Ecto neural progenitor cell (in vitro differentiated cells): ENCODE data around the gene STPG2.
A peak's percentile ranks its signal among the peaks of the same experiment; 100 is the strongest.

ENCODE experiments used
- DNase-seq: peaks from one replicate; pipeline ENCODE4 v3.0.0-alpha.2; 2018; ENCODE audit warnings: low spot score

Gene STPG2

GRCh38 chr4:98143001-98143899, at the start of gene STPG2:
Gene STPG2 (minus strand): TSS chr4:98143476.
- DNase-seq: peak; percentile 92

GRCh38 chr4:98185279-98185678, 42.0 kb upstream of the STPG2 start:
- DNase-seq: no peak

DNA sequence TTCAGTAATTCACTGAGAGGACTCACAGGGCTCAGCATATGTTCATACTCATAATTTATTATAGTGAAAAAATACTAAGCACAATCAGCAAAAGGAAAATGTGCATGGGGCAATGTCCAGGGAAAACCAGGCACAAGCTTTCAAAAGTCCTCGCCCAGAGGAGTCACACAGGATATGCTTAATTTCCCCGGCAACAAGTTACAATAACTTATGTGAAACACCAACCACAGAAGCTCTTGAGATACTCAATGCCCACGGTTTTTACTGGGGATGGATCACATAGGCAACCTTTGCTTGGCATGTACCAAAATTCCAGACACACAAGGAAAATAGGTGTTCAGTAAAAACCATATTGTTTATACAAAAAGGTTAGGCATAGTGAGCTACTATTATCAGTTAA, 38.5 kb upstream of the STPG2 start:
- DNase-seq: no peak

DNA sequence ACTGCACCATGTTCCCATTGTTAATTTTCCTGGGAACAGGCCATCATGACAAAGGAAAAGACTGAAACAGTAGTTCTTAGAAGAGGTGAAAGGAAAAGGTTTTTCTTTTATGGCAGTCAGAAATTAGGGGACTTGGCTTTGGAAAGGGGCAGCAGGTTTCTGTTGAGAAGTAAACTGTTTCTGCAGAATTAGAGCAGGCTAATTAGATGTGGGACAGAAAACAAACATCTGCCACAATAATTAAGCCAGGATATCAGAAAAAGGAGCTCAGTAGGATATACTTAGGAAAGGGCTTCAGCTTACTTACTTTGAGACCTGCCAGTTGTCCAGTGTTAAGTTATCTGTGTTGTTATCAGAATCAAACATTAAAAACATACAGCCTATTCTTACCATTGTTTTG, 36.7 kb upstream of the STPG2 start:
- DNase-seq: no peak

DNA sequence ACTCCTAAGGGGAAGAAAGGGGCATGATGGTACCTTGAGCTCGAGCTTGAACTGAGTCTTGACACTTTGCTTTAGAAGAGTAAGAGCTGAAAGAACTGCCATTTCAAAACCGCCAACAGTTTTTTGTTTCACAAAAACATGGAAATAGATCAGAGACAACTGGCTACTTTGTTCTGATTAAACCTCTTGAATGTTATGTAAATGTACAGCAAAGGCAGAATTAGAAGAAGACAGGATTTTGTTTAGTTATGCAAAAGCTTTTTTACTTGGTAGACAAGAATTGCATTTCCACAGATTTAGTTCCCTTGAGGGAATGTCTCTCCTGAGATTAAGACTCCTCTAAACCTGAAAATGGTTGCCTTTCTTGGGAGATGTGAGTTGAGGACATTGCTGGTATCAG, 33.3 kb upstream of the STPG2 start:
- no peak for DNase-seq

DNA sequence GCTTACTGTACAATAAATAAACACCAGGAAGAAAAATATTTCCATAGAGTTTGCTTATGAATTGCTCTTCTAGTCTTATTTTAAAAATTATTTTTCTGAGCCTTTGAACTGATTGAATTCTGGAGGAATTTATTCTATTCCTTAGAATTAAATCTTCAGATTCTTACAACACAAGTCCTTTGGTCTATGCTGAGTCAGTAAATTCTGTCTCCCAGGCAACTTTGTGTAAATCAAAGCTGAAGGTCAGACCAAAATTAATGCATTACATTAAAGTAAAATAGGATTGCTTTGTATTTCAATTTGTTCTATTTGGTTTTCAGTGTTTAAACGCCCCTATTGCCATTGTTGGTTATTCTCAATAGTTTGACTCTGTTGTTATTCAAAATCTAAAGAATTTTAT, 26.8 kb upstream of the STPG2 start:
- DNase-seq: no peak

DNA sequence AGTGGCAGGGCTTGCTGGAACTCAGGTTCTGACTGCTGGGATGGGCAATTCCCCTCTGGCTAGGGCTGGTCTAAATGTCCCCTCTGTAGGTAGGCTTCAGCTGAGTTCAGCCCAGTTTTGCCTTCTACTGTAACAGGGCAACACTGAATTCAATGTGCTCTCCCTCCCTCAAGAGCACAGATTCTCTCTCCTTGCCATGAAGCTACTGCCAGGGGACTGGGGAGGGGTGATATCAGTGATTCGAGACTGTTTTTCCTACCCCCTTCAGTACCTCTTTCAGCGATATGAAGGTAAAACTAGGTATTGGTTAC, 23.4 kb upstream of the STPG2 start:
- DNase-seq: no peak

GRCh38 chr4:98166025-98166730, 22.9 kb upstream of the STPG2 start:
- DNase-seq: no peak

- DNase-seq: no peak
Measured at GRCh38 chr4:98162696-98163095, 19.4 kb upstream of the STPG2 start.

GRCh38 chr4:98151145-98151924, 8.1 kb upstream of the STPG2 start:
- no peak for DNase-seq

- no peak for DNase-seq
Measured at GRCh38 chr4:98150092-98150761, 7.0 kb upstream of the STPG2 start.

DNA sequence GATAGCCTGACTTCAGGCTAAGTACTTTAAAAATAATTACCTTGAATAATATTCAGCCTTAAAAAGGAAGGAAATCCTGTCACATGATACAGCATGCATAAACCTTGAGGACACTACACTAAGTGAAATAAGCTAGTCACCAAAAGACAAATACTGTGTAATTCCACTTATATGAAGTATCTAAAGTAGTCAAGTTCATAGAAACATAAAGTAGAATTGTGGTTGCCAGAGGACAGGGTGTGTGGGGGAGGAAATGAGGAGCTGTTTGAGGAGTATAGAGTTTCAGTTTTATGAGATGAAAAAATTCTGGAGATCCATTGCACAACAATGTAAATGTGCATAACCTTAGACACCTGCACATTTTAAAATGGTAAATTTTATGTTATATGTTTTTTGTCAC, 5.6 kb upstream of the STPG2 start:
- no peak for DNase-seq

- no peak for DNase-seq
Measured at GRCh38 chr4:98126141-98126540, 17.1 kb downstream of the STPG2 start.

- no peak for DNase-seq
Measured at GRCh38 chr4:98125585-98125984, 17.7 kb downstream of the STPG2 start.

- DNase-seq: no peak
Measured at GRCh38 chr4:98117363-98117762, 25.9 kb downstream of the STPG2 start.

- no peak for DNase-seq
Measured at GRCh38 chr4:98113012-98113411, 30.3 kb downstream of the STPG2 start.

DNA sequence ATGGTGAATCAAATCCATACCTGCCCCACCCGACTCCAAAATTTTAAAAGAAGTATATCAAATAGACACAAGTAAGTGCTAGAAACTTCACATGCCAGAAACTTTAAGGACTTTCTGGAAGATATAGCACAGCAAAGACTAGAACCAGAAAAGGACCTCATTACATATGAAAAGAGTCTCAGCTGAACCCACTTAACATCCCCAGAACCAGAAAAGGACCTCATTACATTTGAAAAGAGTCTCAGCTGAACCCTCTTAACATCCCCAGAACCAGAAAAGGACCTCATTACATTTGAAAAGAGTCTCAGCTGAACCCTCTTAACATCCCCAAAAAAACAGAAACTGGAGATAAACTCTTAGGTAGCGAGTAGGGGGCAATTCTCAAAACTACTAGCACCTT, 32.3 kb downstream of the STPG2 start:
- no peak for DNase-seq

DNA sequence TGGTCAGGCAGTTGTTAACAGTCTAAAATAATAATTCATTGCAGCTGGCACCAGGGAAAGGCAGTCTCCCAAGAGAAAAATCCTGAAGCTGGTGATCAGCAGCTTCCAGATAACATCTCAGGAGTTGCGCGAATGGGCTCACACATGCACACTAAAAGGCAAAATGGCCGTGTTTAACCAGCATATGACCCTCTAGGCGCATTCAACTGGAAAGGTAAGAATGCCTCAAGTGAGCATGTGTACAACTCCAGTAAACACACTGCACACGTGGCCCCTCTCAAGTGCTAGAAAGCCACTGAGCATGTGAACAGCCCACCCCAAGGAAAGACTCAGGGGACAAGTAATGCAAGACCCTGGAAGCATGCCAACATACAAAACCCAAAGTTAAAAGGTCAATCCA, 33.1 kb downstream of the STPG2 start:
- DNase-seq: no peak

- no peak for DNase-seq
Measured at GRCh38 chr4:98102660-98103059, 40.6 kb downstream of the STPG2 start.

DNA sequence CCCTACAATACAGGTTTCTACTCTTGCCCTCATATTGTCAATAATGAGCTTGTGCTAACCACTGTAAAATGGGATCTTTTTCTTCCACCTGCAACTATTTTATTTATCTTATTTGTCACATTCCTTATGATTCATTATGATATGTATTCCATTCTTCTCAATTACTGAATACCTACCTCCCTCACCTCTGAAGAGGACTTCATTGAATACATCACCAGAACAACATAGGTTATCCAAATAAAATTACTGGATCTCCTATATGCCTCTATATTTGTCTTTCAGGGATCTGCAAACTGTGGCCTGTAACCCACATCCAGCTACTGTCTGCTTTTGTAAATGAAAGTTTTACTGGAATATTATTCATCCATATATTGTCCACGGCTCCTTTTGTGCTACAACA, 41.3 kb downstream of the STPG2 start:
- DNase-seq: no peak

DNA sequence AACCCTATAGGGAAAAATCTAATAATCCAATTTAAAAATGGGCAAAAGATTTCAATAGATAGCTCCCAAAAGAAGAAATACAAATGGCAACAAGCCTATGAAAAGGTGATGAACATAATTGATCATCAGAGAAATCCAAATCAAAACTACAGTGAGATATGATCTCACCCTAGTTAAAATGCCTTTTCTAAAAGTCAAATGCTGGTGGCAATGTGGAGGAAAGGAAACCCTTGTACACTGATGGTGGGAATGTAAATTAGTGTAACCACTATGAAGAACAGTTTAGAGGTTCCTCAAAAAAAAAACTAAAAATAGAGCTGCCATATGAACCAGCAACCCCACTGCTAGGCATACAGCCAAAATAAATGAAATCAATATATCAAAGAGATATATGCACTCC, 44.5 kb downstream of the STPG2 start:
- DNase-seq: no peak

DNA sequence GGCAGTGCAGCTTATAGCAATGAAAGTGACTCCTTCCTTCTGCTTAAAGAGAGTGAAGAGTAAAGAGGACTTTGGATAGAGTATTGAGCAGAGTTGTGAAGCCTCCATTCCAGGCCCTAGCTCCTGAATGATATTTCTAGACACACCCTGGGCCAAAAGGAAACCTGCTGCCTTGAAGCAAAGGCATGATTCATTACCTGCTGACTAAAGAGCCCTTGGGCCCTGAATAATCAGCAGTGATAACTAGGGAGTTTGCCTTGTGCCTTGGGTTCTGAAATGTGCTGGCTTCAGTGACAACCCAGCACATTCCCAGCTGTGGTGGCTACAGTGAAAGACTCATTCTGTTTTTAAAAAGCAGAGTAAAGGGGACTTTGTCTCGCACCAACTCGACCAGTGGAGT, 49.2 kb downstream of the STPG2 start:
- DNase-seq: no peak
